ENCODE results near the gene C1orf56.
A peak's percentile ranks its signal among the peaks of the same experiment; 100 is the strongest.

C1orf56 gene

DNA sequence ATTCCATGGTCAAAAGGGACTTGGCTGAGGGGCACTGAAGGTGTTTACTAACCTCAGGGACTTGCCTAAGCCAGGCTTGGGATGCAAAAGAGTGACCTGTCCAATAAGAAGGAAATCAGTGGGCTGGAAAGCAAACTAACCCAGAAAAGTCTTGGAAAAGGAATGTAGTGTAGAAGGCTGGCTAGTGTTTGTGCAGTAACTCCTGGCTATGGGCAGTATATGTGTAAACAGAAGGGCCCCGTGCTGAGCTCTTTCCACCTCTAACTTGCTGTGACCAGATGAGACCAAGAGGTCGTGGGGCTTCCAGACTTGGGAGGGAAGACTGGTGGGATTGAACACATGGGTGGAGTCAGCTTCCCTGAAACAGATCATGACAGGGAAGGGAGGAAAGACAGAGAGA lies 44.9 kb upstream of the C1orf56 start:
- H3K27ac ChIP-seq, result no peak overlapping the region
- TF ChIP-seq ZFX (IDR thresholded peaks at IDR 0.05) (no peak), CTCF (conservative IDR thresholded peaks at IDR 0.05) (no peak)

DNA sequence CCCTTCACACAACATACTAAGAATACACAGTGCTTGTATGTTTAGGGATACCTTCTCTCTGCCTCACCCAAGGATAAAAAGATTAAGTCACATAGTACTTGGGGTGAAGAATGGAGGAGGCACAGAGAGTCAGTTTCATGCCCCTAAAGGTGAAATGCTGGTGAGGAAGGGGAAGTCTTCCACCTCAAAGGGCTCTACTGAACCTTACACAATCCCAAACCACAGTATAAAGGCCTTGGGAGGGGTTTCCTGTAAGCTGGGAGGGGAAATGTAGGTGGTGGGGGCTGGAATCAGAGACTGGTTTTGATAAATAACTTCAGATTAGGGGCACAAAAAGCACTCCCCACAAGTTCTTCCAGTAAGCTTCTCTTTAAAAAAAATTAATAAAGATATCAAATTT lies 44.4 kb upstream of the C1orf56 start:
- H3K27ac ChIP-seq, result no peak overlapping the region
- TF ChIP-seq CTCF (conservative IDR thresholded peaks at IDR 0.05), result no peak
- no peak for TF ChIP-seq ZFX (IDR thresholded peaks at IDR 0.05)

- no peak for TF ChIP-seq CTCF (conservative IDR thresholded peaks at IDR 0.05)
- no peak for TF ChIP-seq ZFX (IDR thresholded peaks at IDR 0.05)
- peak overlapping the region; percentile 49 for H3K27ac ChIP-seq
These were observed 41.7 kb upstream of the C1orf56 start for GRCh38 chr1:151005729-151006319.

DNA sequence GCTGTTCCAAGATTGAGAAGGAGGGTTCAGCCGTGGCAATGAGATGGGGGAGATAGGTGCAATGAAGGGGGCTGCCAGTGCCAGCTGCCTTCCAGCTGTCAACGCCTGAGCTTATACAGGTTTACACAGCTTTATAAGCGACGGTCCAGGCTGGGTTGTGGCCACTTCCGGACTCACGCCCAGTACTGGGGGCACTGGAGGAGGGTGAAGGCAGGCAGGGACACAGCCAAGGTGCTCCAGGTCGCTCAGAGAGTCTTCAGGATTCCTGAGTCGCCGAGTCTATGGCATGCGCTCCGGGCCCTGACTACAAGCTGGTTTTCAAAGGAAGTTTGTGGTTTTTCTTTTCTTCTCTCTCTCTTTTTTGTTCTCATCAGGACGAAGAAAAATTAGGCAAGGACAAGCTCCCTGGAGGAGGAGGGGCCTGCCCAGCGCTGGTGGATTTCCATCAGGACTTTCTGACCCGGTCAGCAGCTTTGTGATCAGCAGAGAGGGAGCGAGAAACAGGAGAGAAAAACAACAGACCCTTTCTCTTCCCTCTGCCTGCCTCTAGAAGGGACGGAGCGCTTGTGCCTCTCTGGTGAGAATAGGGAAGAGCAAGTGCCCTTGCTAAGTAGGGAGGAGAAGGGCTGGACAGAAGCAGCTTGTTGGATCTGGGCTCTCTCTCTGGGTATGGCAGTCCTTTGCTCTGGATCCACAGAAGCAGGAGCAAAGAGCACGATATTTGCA lies 41.1 kb upstream of the C1orf56 start, which contains the start of gene MINDY1:
MINDY1 (minus strand) TSS at position 576 of the 726 bp plus-strand sequence. CDS start 4,285 bp downstream, outside the sequence.
- no peak for TF ChIP-seq ZFX (IDR thresholded peaks at IDR 0.05)
- TF ChIP-seq CTCF (conservative IDR thresholded peaks at IDR 0.05), result no peak; the same call in 1 of the 2 replicates
- peak within 1 kb of the TSS; percentile 49 for H3K27ac ChIP-seq

DNA sequence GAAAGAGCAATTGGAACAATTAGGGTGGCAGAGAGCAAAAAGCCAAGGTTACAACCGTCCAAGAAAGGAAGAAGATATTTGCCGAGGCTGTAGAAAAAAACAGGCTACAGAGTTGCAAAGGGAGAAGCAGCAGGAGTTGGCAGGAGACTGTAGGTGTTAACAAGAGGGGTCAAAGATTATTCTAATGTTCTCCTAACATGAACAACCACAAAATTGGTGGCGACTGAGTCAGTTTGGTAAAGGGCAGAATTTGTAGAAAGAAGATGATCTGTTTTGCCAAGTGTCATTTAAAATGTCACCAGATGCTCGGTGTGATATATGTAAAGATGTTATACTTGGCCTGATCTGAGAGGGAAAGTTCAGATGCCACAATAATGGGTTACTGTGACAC lies 39.7 kb upstream of the C1orf56 start:
- H3K27ac ChIP-seq, result peak overlapping the region; percentile 73
- TF ChIP-seq CTCF (conservative IDR thresholded peaks at IDR 0.05) (no peak), ZFX (IDR thresholded peaks at IDR 0.05) (no peak)

DNA sequence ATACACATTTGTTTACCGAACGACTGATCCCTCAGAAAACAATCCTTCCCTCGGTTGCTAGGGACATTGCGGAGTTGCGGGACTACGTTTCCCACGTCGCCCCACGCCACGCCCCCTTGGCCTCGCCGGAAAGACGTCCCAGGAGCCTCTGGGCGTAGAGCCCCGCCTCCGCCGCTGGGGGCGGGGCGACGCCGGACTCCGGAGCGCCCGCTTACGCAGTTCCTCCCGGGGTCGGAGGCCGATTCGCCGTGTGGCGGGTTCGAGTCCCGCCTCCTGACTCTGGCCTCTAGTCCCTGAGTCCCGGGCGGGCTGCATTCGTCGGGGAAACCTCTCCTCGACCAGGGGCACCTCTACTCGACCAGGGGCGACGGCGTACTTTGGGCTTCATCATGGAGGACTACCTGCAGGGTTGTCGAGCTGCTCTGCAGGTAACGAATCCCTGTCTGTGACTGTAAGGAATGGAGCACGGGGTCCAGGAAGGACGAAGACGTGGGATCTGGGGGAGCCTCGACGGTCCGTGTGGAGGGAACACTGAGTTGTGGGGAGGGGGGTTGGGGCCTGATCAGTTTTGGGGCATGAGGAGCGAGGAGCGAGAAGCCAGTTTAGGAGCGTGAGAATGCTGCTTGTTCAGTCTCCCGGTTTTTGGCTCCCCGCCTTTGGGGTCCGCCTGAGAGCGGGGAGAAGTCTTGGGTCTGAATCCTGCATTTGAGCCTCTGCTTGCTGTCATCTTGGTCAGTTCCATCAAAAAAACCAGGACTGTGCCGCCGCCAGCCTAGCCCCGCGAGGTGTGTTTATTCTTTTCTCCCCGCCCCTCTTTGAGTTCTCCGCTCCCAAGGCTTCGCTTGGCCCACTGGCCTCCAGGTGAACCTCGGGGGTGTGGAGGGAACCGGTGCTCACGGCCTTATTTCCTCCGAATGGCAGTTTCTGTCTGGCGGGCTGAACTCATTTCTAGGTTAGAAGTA lies 39.0 kb upstream of the C1orf56 start, which contains the start of gene PRUNE1:
PRUNE1 (plus strand) TSS at position 206 of the 962 bp plus-strand sequence; CDS start at position 390, 184 bp downstream.
- no peak for TF ChIP-seq ZFX (IDR thresholded peaks at IDR 0.05)
- no peak for TF ChIP-seq CTCF (conservative IDR thresholded peaks at IDR 0.05)
- peak within 1 kb of the TSS; percentile 73 for H3K27ac ChIP-seq

Measured in C4-2B (cell line).